ENCODE results near the gene ITGA8.

ITGA8 gene

GRCh38 chr10:15672469-15672868 is 47.3 kb downstream of the ITGA8 start:
- Histone ChIP-seq H3K9me3 (ENCODE audit: control insufficient read depth, low read depth, low read length) (no peaks in the 10 kb centered on the region), H3K36me3 (ENCODE audit: control insufficient read depth, low read depth, low read length) (no peaks in the 10 kb centered on the region), H3K9ac (ENCODE audit: low read length) (no peak overlapping the region), H3K4me1 (ENCODE audit: control insufficient read depth, low read depth, low read length) (no peaks in the 10 kb centered on the region), H3K27me3 (ENCODE audit: control insufficient read depth, insufficient read depth, low read length) (no peaks in the 10 kb centered on the region), H3K27ac (ENCODE audit: low read length) (no peak overlapping the region), H3K4me3 (ENCODE audit: low read length) (no peak overlapping the region)

- H3K9ac ChIP-seq (ENCODE audit: low read length) = no peak overlapping the region
Measured at GRCh38 chr10:15670880-15671279, 48.8 kb downstream of the ITGA8 start.

GRCh38 chr10:15661574-15661973 is 58.1 kb downstream of the ITGA8 start:
- Histone ChIP-seq H3K4me1 (ENCODE audit: control insufficient read depth, low read depth, low read length) (no peaks in the 10 kb centered on the region), H3K27me3 (ENCODE audit: control insufficient read depth, insufficient read depth, low read length) (no peaks in the 10 kb centered on the region), H3K4me3 (ENCODE audit: low read length) (no peak overlapping the region), H3K36me3 (ENCODE audit: control insufficient read depth, low read depth, low read length) (no peaks in the 10 kb centered on the region), H3K9me3 (ENCODE audit: control insufficient read depth, low read depth, low read length) (no peaks in the 10 kb centered on the region), H3K27ac (ENCODE audit: low read length) (no peak overlapping the region), H3K9ac (ENCODE audit: low read length) (no peak overlapping the region)

More at GRCh38 chr10:15670880-15671279, 48.8 kb downstream of the ITGA8 start:
- Histone ChIP-seq H3K27me3 (ENCODE audit: control insufficient read depth, insufficient read depth, low read length) (no peaks in the 10 kb centered on the region), H3K4me1 (ENCODE audit: control insufficient read depth, low read depth, low read length) (no peaks in the 10 kb centered on the region), H3K4me3 (ENCODE audit: low read length) (no peak overlapping the region), H3K27ac (ENCODE audit: low read length) (no peak overlapping the region), H3K9me3 (ENCODE audit: control insufficient read depth, low read depth, low read length) (no peaks in the 10 kb centered on the region), H3K36me3 (ENCODE audit: control insufficient read depth, low read depth, low read length) (no peaks in the 10 kb centered on the region)

- Histone ChIP-seq H3K27me3 (ENCODE audit: control insufficient read depth, insufficient read depth, low read length) (no peaks in the 10 kb centered on the region), H3K4me1 (ENCODE audit: control insufficient read depth, low read depth, low read length) (no peaks in the 10 kb centered on the region), H3K36me3 (ENCODE audit: control insufficient read depth, low read depth, low read length) (no peaks in the 10 kb centered on the region), H3K4me3 (ENCODE audit: low read length) (no peak overlapping the region), H3K9ac (ENCODE audit: low read length) (no peak overlapping the region), H3K27ac (ENCODE audit: low read length) (no peak overlapping the region), H3K9me3 (ENCODE audit: control insufficient read depth, low read depth, low read length) (no peaks in the 10 kb centered on the region)
Measured at GRCh38 chr10:15660990-15661389, 58.7 kb downstream of the ITGA8 start.

- Histone ChIP-seq H3K9me3 (ENCODE audit: control insufficient read depth, low read depth, low read length) (no peaks in the 10 kb centered on the region), H3K27me3 (ENCODE audit: control insufficient read depth, insufficient read depth, low read length) (no peaks in the 10 kb centered on the region), H3K4me1 (ENCODE audit: control insufficient read depth, low read depth, low read length) (no peaks in the 10 kb centered on the region), H3K4me3 (ENCODE audit: low read length) (no peak overlapping the region), H3K27ac (ENCODE audit: low read length) (no peak overlapping the region), H3K36me3 (ENCODE audit: control insufficient read depth, low read depth, low read length) (no peaks in the 10 kb centered on the region), H3K9ac (ENCODE audit: low read length) (no peak overlapping the region)
Measured at GRCh38 chr10:15658069-15658702, 61.5 kb downstream of the ITGA8 start.

- Histone ChIP-seq H3K9ac (ENCODE audit: low read length) (no peak overlapping the region), H3K4me1 (ENCODE audit: control insufficient read depth, low read depth, low read length) (peaks cover 4% of the 10 kb centered on the region), H3K9me3 (ENCODE audit: control insufficient read depth, low read depth, low read length) (no peaks in the 10 kb centered on the region), H3K36me3 (ENCODE audit: control insufficient read depth, low read depth, low read length) (no peaks in the 10 kb centered on the region), H3K4me3 (ENCODE audit: low read length) (no peak overlapping the region), H3K27ac (ENCODE audit: low read length) (no peak overlapping the region), H3K27me3 (ENCODE audit: control insufficient read depth, insufficient read depth, low read length) (no peaks in the 10 kb centered on the region)
Measured at GRCh38 chr10:15652757-15653156, 67.0 kb downstream of the ITGA8 start.

GRCh38 chr10:15652117-15652516 is 67.6 kb downstream of the ITGA8 start:
- no peak overlapping the region for H3K4me3 ChIP-seq (ENCODE audit: low read length)

GRCh38 chr10:15651175-15651574 is 68.5 kb downstream of the ITGA8 start:
- Histone ChIP-seq H3K36me3 (ENCODE audit: control insufficient read depth, low read depth, low read length) (no peaks in the 10 kb centered on the region), H3K9me3 (ENCODE audit: control insufficient read depth, low read depth, low read length) (no peaks in the 10 kb centered on the region), H3K27me3 (ENCODE audit: control insufficient read depth, insufficient read depth, low read length) (no peaks in the 10 kb centered on the region), H3K9ac (ENCODE audit: low read length) (no peak overlapping the region), H3K4me3 (ENCODE audit: low read length) (no peak overlapping the region), H3K27ac (ENCODE audit: low read length) (no peak overlapping the region), H3K4me1 (ENCODE audit: control insufficient read depth, low read depth, low read length) (peaks cover 4% of the 10 kb centered on the region)

More at GRCh38 chr10:15652117-15652516, 67.6 kb downstream of the ITGA8 start:
- no peak overlapping the region for H3K9ac ChIP-seq (ENCODE audit: low read length)
- H3K36me3 ChIP-seq (ENCODE audit: control insufficient read depth, low read depth, low read length) = no peaks in the 10 kb centered on the region
- no peaks in the 10 kb centered on the region for H3K9me3 ChIP-seq (ENCODE audit: control insufficient read depth, low read depth, low read length)
- no peak overlapping the region for H3K27ac ChIP-seq (ENCODE audit: low read length)
- no peaks in the 10 kb centered on the region for H3K27me3 ChIP-seq (ENCODE audit: control insufficient read depth, insufficient read depth, low read length)
- H3K4me1 ChIP-seq (ENCODE audit: control insufficient read depth, low read depth, low read length) = peaks cover 4% of the 10 kb centered on the region

- H3K9me3 ChIP-seq (ENCODE audit: control insufficient read depth, low read depth, low read length) = no peaks in the 10 kb centered on the region
- H3K36me3 ChIP-seq (ENCODE audit: control insufficient read depth, low read depth, low read length) = no peaks in the 10 kb centered on the region
- no peaks in the 10 kb centered on the region for H3K27me3 ChIP-seq (ENCODE audit: control insufficient read depth, insufficient read depth, low read length)
- H3K9ac ChIP-seq (ENCODE audit: low read length) = no peak overlapping the region
- H3K4me1 ChIP-seq (ENCODE audit: control insufficient read depth, low read depth, low read length) = no peaks in the 10 kb centered on the region
- no peak overlapping the region for H3K27ac ChIP-seq (ENCODE audit: low read length)
- no peak overlapping the region for H3K4me3 ChIP-seq (ENCODE audit: low read length)
Measured at GRCh38 chr10:15642095-15642494, 77.6 kb downstream of the ITGA8 start.

- Histone ChIP-seq H3K4me1 (ENCODE audit: control insufficient read depth, low read depth, low read length) (peaks cover 5% of the 10 kb centered on the region), H3K9me3 (ENCODE audit: control insufficient read depth, low read depth, low read length) (no peaks in the 10 kb centered on the region), H3K27me3 (ENCODE audit: control insufficient read depth, insufficient read depth, low read length) (no peaks in the 10 kb centered on the region), H3K27ac (ENCODE audit: low read length) (no peak overlapping the region), H3K9ac (ENCODE audit: low read length) (no peak overlapping the region), H3K4me3 (ENCODE audit: low read length) (no peak overlapping the region), H3K36me3 (ENCODE audit: control insufficient read depth, low read depth, low read length) (no peaks in the 10 kb centered on the region)
Measured at GRCh38 chr10:15640536-15641085, 79.1 kb downstream of the ITGA8 start.

- peaks cover 5% of the 10 kb centered on the region for H3K4me1 ChIP-seq (ENCODE audit: control insufficient read depth, low read depth, low read length)
- H3K9me3 ChIP-seq (ENCODE audit: control insufficient read depth, low read depth, low read length) = no peaks in the 10 kb centered on the region
- no peak overlapping the region for H3K27ac ChIP-seq (ENCODE audit: low read length)
- no peak overlapping the region for H3K4me3 ChIP-seq (ENCODE audit: low read length)
- H3K27me3 ChIP-seq (ENCODE audit: control insufficient read depth, insufficient read depth, low read length) = no peaks in the 10 kb centered on the region
- H3K36me3 ChIP-seq (ENCODE audit: control insufficient read depth, low read depth, low read length) = no peaks in the 10 kb centered on the region
- no peak overlapping the region for H3K9ac ChIP-seq (ENCODE audit: low read length)
Measured at GRCh38 chr10:15636446-15636845, 83.3 kb downstream of the ITGA8 start.

GRCh38 chr10:15632456-15633091 is 87.1 kb downstream of the ITGA8 start:
- Histone ChIP-seq H3K27me3 (ENCODE audit: control insufficient read depth, insufficient read depth, low read length) (no peaks in the 10 kb centered on the region), H3K27ac (ENCODE audit: low read length) (no peak overlapping the region), H3K9me3 (ENCODE audit: control insufficient read depth, low read depth, low read length) (no peaks in the 10 kb centered on the region), H3K9ac (ENCODE audit: low read length) (no peak overlapping the region), H3K4me1 (ENCODE audit: control insufficient read depth, low read depth, low read length) (peaks cover 5% of the 10 kb centered on the region), H3K4me3 (ENCODE audit: low read length) (no peak overlapping the region), H3K36me3 (ENCODE audit: control insufficient read depth, low read depth, low read length) (no peaks in the 10 kb centered on the region)
